ENCODE measurements around the gene AMACR.
"Not testable (repeated sequence)": the region's sequence is repeated elsewhere in the genome, so short reads cannot be mapped to it uniquely, and the experiment has no call there.

Gene AMACR

GRCh38 chr5:34011536-34011935, 3.7 kb upstream of the AMACR start:
- TF ChIP-seq JUND (IDR thresholded peaks at IDR 0.05; ENCODE audit: low read depth), result no peak
- in situ Hi-C loops (cut with HindIII; ENCODE audit: low pct_unique_long_range_greater_than_20kb, low sequenced_read_pairs), result no loop called here
- DNase-seq (ENCODE audit: low read depth in 1 of 2, low spot score in 1 of 2), result no peak

- in situ Hi-C loops (cut with HindIII; ENCODE audit: low pct_unique_long_range_greater_than_20kb, low sequenced_read_pairs), result not testable (repeated sequence)
Observed at GRCh38 chr5:34010146-34010545, 2.3 kb upstream of the AMACR start.

GRCh38 chr5:34009610-34010009, 1.8 kb upstream of the AMACR start:
- in situ Hi-C loops (cut with HindIII; ENCODE audit: low pct_unique_long_range_greater_than_20kb, low sequenced_read_pairs), result no loop called here
- DNase-seq (ENCODE audit: low read depth in 1 of 2, low spot score in 1 of 2), result no peak
- TF ChIP-seq JUND (IDR thresholded peaks at IDR 0.05; ENCODE audit: low read depth), result no peak

More at GRCh38 chr5:34010146-34010545, 2.3 kb upstream of the AMACR start:
- not testable (repeated sequence) for DNase-seq (ENCODE audit: low read depth in 1 of 2, low spot score in 1 of 2)

- no peak for DNase-seq (ENCODE audit: low read depth in 1 of 2, low spot score in 1 of 2)
- in situ Hi-C loops (cut with HindIII; ENCODE audit: low pct_unique_long_range_greater_than_20kb, low sequenced_read_pairs), result no loop called here
- TF ChIP-seq JUND (IDR thresholded peaks at IDR 0.05; ENCODE audit: low read depth), result no peak
Observed at GRCh38 chr5:34008802-34009201, 952 bp upstream of the AMACR start.

GRCh38 chr5:34007201-34007620, 639 bp downstream of the AMACR start:
- peak; percentile 15 to 30 for DNase-seq (ENCODE audit: low read depth in 1 of 2, low spot score in 1 of 2)
- in situ Hi-C loops (cut with HindIII; ENCODE audit: low pct_unique_long_range_greater_than_20kb, low sequenced_read_pairs), result no loop called here
- TF ChIP-seq JUND (IDR thresholded peaks at IDR 0.05; ENCODE audit: low read depth), result no peak

- no peak for TF ChIP-seq JUND (IDR thresholded peaks at IDR 0.05; ENCODE audit: low read depth)
- in situ Hi-C loops (cut with HindIII; ENCODE audit: low pct_unique_long_range_greater_than_20kb, low sequenced_read_pairs), result no loop called here
- no peak for DNase-seq (ENCODE audit: low read depth in 1 of 2, low spot score in 1 of 2)
Observed at GRCh38 chr5:34005681-34006080, 2.2 kb downstream of the AMACR start.

GRCh38 chr5:34005211-34005610, 2.6 kb downstream of the AMACR start:
- in situ Hi-C loops (cut with HindIII; ENCODE audit: low pct_unique_long_range_greater_than_20kb, low sequenced_read_pairs), result no loop called here
- no peak for TF ChIP-seq JUND (IDR thresholded peaks at IDR 0.05; ENCODE audit: low read depth)
- no peak for DNase-seq (ENCODE audit: low read depth in 1 of 2, low spot score in 1 of 2)

- TF ChIP-seq JUND (IDR thresholded peaks at IDR 0.05; ENCODE audit: low read depth), result no peak
- in situ Hi-C loops (cut with HindIII; ENCODE audit: low pct_unique_long_range_greater_than_20kb, low sequenced_read_pairs), result no loop called here
Observed at GRCh38 chr5:34003941-34004340, 3.9 kb downstream of the AMACR start.

GRCh38 chr5:34002629-34003328, 5.1 kb downstream of the AMACR start:
- no peak for DNase-seq (ENCODE audit: low read depth in 1 of 2, low spot score in 1 of 2)
- no peak for TF ChIP-seq JUND (IDR thresholded peaks at IDR 0.05; ENCODE audit: low read depth)
- in situ Hi-C loops (cut with HindIII; ENCODE audit: low pct_unique_long_range_greater_than_20kb, low sequenced_read_pairs), result no loop called here

More at GRCh38 chr5:34003941-34004340, 3.9 kb downstream of the AMACR start:
- DNase-seq (ENCODE audit: low read depth in 1 of 2, low spot score in 1 of 2), result no peak

GRCh38 chr5:34001241-34001841, 6.5 kb downstream of the AMACR start:
- TF ChIP-seq JUND (IDR thresholded peaks at IDR 0.05; ENCODE audit: low read depth), result no peak
- DNase-seq (ENCODE audit: low read depth in 1 of 2, low spot score in 1 of 2), result peak in 1 of 2 experiments; percentile 38
- in situ Hi-C loops (cut with HindIII; ENCODE audit: low pct_unique_long_range_greater_than_20kb, low sequenced_read_pairs), result no loop called here

GRCh38 chr5:33999978-34000377, 7.9 kb downstream of the AMACR start:
- no peak for DNase-seq (ENCODE audit: low read depth in 1 of 2, low spot score in 1 of 2)
- in situ Hi-C loops (cut with HindIII; ENCODE audit: low pct_unique_long_range_greater_than_20kb, low sequenced_read_pairs), result no loop called here
- TF ChIP-seq JUND (IDR thresholded peaks at IDR 0.05; ENCODE audit: low read depth), result no peak

- no peak for TF ChIP-seq JUND (IDR thresholded peaks at IDR 0.05; ENCODE audit: low read depth)
- in situ Hi-C loops (cut with HindIII; ENCODE audit: low pct_unique_long_range_greater_than_20kb, low sequenced_read_pairs), result no loop called here
- DNase-seq (ENCODE audit: low read depth in 1 of 2, low spot score in 1 of 2), result peak; percentile 55 to 76
Observed at GRCh38 chr5:33997331-33997983, 10.4 kb downstream of the AMACR start.

GRCh38 chr5:33995865-33996264, 12.0 kb downstream of the AMACR start:
- DNase-seq (ENCODE audit: low read depth in 1 of 2, low spot score in 1 of 2), result no peak
- no peak for TF ChIP-seq JUND (IDR thresholded peaks at IDR 0.05; ENCODE audit: low read depth)
- in situ Hi-C loops (cut with HindIII; ENCODE audit: low pct_unique_long_range_greater_than_20kb, low sequenced_read_pairs), result no loop called here
